T-cell (primary cell): ENCODE results near the gene PARD3. TPM values are rescaled to one million over a fixed set of nuclear protein-coding genes. Genes with fewer than 3 reads are reported as not detected.

ENCODE experiments used
- ATAC-seq, 4 experiments: fragments of 200-7000 bp in 3 of 4; fragments of 150-1000 bp in 1 of 4; cut with Tn5 transposase; replicated peaks in 1 of 4; 1 replicate in 3 of 4; 2 replicates in 1 of 4; pipeline ENCODE4 v1.10.0; 2021; ENCODE audit warnings: moderate library complexity in 3 of 4, mild to moderate bottlenecking in 2 of 4, moderate number of reproducible peaks in 1 of 4
- CTCF ChIA-PET, 2 donors: fragments of 300-600 bp; sonication (Branson Sonifier 250); formaldehyde crosslinking; loops; one replicate each; lab custom pipeline; 2022; ENCODE audit warnings: antibody characterized with exemption in 2 of 2; lab: Charles Lee
- POLR2A ChIA-PET, 2 donors: fragments of 300-600 bp; sonication (Branson Sonifier 250); formaldehyde crosslinking; loops; one replicate each; lab custom pipeline; 2022; ENCODE audit warnings: antibody characterized with exemption in 2 of 2; lab: Charles Lee
- DNase-seq, 35 experiments: peaks; one replicate each; pipeline versions ENCODE4 v3.0.0 to v3.0.0-alpha.2; 2013 to 2023
- H3K27ac ChIP-seq: one replicate; pipeline ENCODE4 v1.5.1; 2013; ENCODE audit warnings: low read length
- H3K27me3 ChIP-seq, 2 experiments: replicated peaks in 1 of 2; 1 replicate in 1 of 2; 2 replicates in 1 of 2; pipeline versions ENCODE4 v1.6.1 to v1.7.0; 2013; ENCODE audit warnings: low read length in 1 of 2, mixed read lengths in 1 of 2; ENCODE audit not compliant: control insufficient read depth in 2 of 2, insufficient read depth in 2 of 2; ENCODE audit errors: extremely low read depth in 1 of 2
- H3K36me3 ChIP-seq, 2 donors: 1 replicate in 1 of 2; 2 replicates in 1 of 2; pipeline versions ENCODE4 v1.6.1 to v1.7.0; 2013; ENCODE audit warnings: low read length in 1 of 2; ENCODE audit not compliant: control insufficient read depth in 2 of 2, insufficient read depth in 1 of 2; ENCODE audit errors: extremely low read depth in 1 of 2
- H3K4me1 ChIP-seq, 2 experiments: 1 replicate in 1 of 2; 2 replicates in 1 of 2; pipeline versions ENCODE4 v1.6.1 to v1.7.0; 2013; ENCODE audit warnings: low read length in 2 of 2, mixed read lengths in 1 of 2; ENCODE audit not compliant: insufficient read depth in 2 of 2, control insufficient read depth in 1 of 2; ENCODE audit errors: extremely low read depth in 1 of 2
- H3K4me3 ChIP-seq, 2 donors: 1 replicate in 1 of 2; 2 replicates in 1 of 2; pipeline versions ENCODE4 v1.5.1 to v1.7.0; 2013; ENCODE audit warnings: mild to moderate bottlenecking in 2 of 2, low read length in 1 of 2, moderate library complexity in 1 of 2; ENCODE audit not compliant: control insufficient read depth in 1 of 2; ENCODE audit errors: extremely low read depth in 1 of 2
- H3K9me3 ChIP-seq: 2 replicates; pipeline ENCODE4 v1.7.0; 2013
- H3K27ac Mint-ChIP-seq, 2 donors: one replicate each; pipeline ENCODE4 v1.8.0; 2020 to 2021; ENCODE audit warnings: mild to moderate bottlenecking in 2 of 2, mixed read lengths in 2 of 2
- H3K27me3 Mint-ChIP-seq, 2 donors: one replicate each; pipeline ENCODE4 v1.8.0; 2021 to 2022; ENCODE audit warnings: mixed read lengths in 2 of 2
- H3K36me3 Mint-ChIP-seq: one replicate; pipeline ENCODE4 v1.8.0; 2021; ENCODE audit warnings: mixed read lengths
- H3K4me1 Mint-ChIP-seq, 3 donors: one replicate each; pipeline ENCODE4 v1.8.0; 2020 to 2022; ENCODE audit warnings: mixed read lengths in 3 of 3, mild to moderate bottlenecking in 1 of 3
- H3K4me3 Mint-ChIP-seq, 3 donors: one replicate each; pipeline ENCODE4 v1.8.0; 2020 to 2022; ENCODE audit warnings: mild to moderate bottlenecking in 3 of 3, mixed read lengths in 3 of 3, moderate library complexity in 3 of 3
- H3K9me3 Mint-ChIP-seq, 3 donors: one replicate each; pipeline ENCODE4 v1.8.0; 2020 to 2022; ENCODE audit warnings: mixed read lengths in 3 of 3
- WGBS: methylation state at CpG from one replicate; pipeline ENCODE4 v1.1.5; 2013; ENCODE audit warnings: missing lambda C conversion rate; ENCODE audit not compliant: insufficient coverage; 5-methylcytosine and 5-hydroxymethylcytosine counted together
- total RNA-seq, 35 experiments: library from RNA in 6 of 35; stranded (reverse) in 6 of 35; fragments of 120-200 nt in 1 of 35; gene quantifications; one replicate each; pipeline versions ENCODE4 v1.2.1 to v1.2.4 and lab custom pipeline; 2013 to 2026

PARD3 gene
- total RNA-seq, 5 donors from 2014 or later (not counting 1 experiment from before 2014, with no cell fraction given) = 0.36 to 0.92 (median 0.65) TPM

GRCh38 chr10:34606890-34607289, 208.2 kb downstream of the PARD3 start:
- H3K36me3 Mint-ChIP-seq = no peaks in the 10 kb centered on the region
- H3K27me3 Mint-ChIP-seq = peaks cover 0 to 3% of the 10 kb centered on the region in 2 donors
- no peak overlapping the region for H3K27ac Mint-ChIP-seq
- ATAC-seq (no peak), DNase-seq (no peak)
- H3K9me3 ChIP-seq = no peaks in the 10 kb centered on the region
- no peaks in the 10 kb centered on the region for H3K27me3 ChIP-seq
- ChIA-PET CTCF (no interaction called here), POLR2A (no interaction called here)
- H3K9me3 Mint-ChIP-seq = no peaks in the 10 kb centered on the region
- no peak overlapping the region for H3K27ac ChIP-seq
- no peak overlapping the region for H3K4me3 Mint-ChIP-seq
- H3K36me3 ChIP-seq = no peaks in the 10 kb centered on the region
- H3K4me1 ChIP-seq = no peaks in the 10 kb centered on the region
- no peaks in the 10 kb centered on the region for H3K4me1 Mint-ChIP-seq
- WGBS = 63% methylated on average over 1 of the region's 4 CpGs
- no peak overlapping the region for H3K4me3 ChIP-seq

- DNase-seq = no peak
- H3K9me3 Mint-ChIP-seq = no peaks in the 10 kb centered on the region
- Histone ChIP-seq H3K9me3 (no peaks in the 10 kb centered on the region), H3K27ac (no peak overlapping the region), H3K36me3 (no peaks in the 10 kb centered on the region), H3K4me3 (no peak overlapping the region), H3K4me1 (no peaks in the 10 kb centered on the region), H3K27me3 (no peaks in the 10 kb centered on the region)
- WGBS = no CpG with 5 or more reads among the region's 4 CpGs
- no peak overlapping the region for H3K4me3 Mint-ChIP-seq
- H3K27me3 Mint-ChIP-seq = peaks cover 0 to 3% of the 10 kb centered on the region in 2 donors
- H3K36me3 Mint-ChIP-seq = no peaks in the 10 kb centered on the region
- H3K27ac Mint-ChIP-seq = no peak overlapping the region
- ChIA-PET POLR2A (no interaction called here), CTCF (no interaction called here)
- ATAC-seq = no peak
- no peaks in the 10 kb centered on the region for H3K4me1 Mint-ChIP-seq
These were observed 212.6 kb downstream of the PARD3 start for GRCh38 chr10:34602478-34602877.

GRCh38 chr10:34601691-34602090, 213.4 kb downstream of the PARD3 start:
- H3K4me1 ChIP-seq = no peaks in the 10 kb centered on the region
- H3K27me3 ChIP-seq = no peaks in the 10 kb centered on the region
- Mint-ChIP-seq H3K27me3 (peaks cover 0 to 3% of the 10 kb centered on the region in 2 donors), H3K9me3 (no peaks in the 10 kb centered on the region), H3K36me3 (no peaks in the 10 kb centered on the region), H3K4me3 (no peak overlapping the region), H3K27ac (no peak overlapping the region), H3K4me1 (no peaks in the 10 kb centered on the region)
- ChIA-PET POLR2A (no interaction called here), CTCF (interaction anchor here in 1 of 2 donors (0.6 kb wide), 1 partner anchor 1113 kb away, joined by 3 read pairs; no protein-coding TSS in a partner anchor)
- no CpG with 5 or more reads among the region's 4 CpGs for WGBS
- no peaks in the 10 kb centered on the region for H3K9me3 ChIP-seq
- no peak overlapping the region for H3K4me3 ChIP-seq
- DNase-seq = no peak
- no peak for ATAC-seq
- H3K36me3 ChIP-seq = no peaks in the 10 kb centered on the region
- no peak overlapping the region for H3K27ac ChIP-seq

GRCh38 chr10:34599026-34599795, 215.9 kb downstream of the PARD3 start:
- ChIA-PET POLR2A (no interaction called here), CTCF (interaction anchor here in 1 of 2 donors (0.6 kb wide), 1 partner anchor 390 kb away, joined by 3 read pairs; no protein-coding TSS in a partner anchor)
- WGBS = 95% methylated on average over 7 of the region's 12 CpGs
- no peak overlapping the region for H3K27ac ChIP-seq
- H3K4me3 ChIP-seq = no peak overlapping the region
- no peaks in the 10 kb centered on the region for H3K27me3 ChIP-seq
- DNase-seq (no peak), ATAC-seq (no peak)
- H3K27ac Mint-ChIP-seq = no peak overlapping the region
- H3K36me3 ChIP-seq = no peaks in the 10 kb centered on the region
- peaks cover 0 to 3% (median 0%) of the 10 kb centered on the region in 3 donors for H3K9me3 Mint-ChIP-seq
- no peak overlapping the region for H3K4me3 Mint-ChIP-seq
- H3K4me1 ChIP-seq = no peaks in the 10 kb centered on the region
- H3K27me3 Mint-ChIP-seq = peaks cover 1 to 3% of the 10 kb centered on the region in 2 donors
- no peaks in the 10 kb centered on the region for H3K36me3 Mint-ChIP-seq
- H3K9me3 ChIP-seq = no peaks in the 10 kb centered on the region
- no peaks in the 10 kb centered on the region for H3K4me1 Mint-ChIP-seq

- H3K27me3 ChIP-seq = no peaks in the 10 kb centered on the region
- Mint-ChIP-seq H3K27me3 (peaks cover 1 to 3% of the 10 kb centered on the region in 2 donors), H3K4me3 (no peak overlapping the region), H3K27ac (no peak overlapping the region), H3K36me3 (no peaks in the 10 kb centered on the region), H3K4me1 (no peaks in the 10 kb centered on the region), H3K9me3 (peaks cover 0 to 3% (median 0%) of the 10 kb centered on the region in 3 donors)
- no peaks in the 10 kb centered on the region for H3K4me1 ChIP-seq
- H3K36me3 ChIP-seq = no peaks in the 10 kb centered on the region
- no peak overlapping the region for H3K4me3 ChIP-seq
- no peaks in the 10 kb centered on the region for H3K9me3 ChIP-seq
- ATAC-seq (no peak), DNase-seq (no peak)
- ChIA-PET POLR2A (no interaction called here), CTCF (interaction anchor here in 1 of 2 donors (0.6 kb wide), 1 partner anchor 27 kb away, joined by 7 read pairs; no protein-coding TSS in a partner anchor)
- H3K27ac ChIP-seq = no peak overlapping the region
- WGBS = no CpG with 5 or more reads among the region's 7 CpGs
These were observed 218.7 kb downstream of the PARD3 start for GRCh38 chr10:34596351-34596750.

- H3K9me3 Mint-ChIP-seq = peaks cover 0 to 3% (median 0%) of the 10 kb centered on the region in 3 donors
- H3K27me3 Mint-ChIP-seq = peaks cover 1 to 3% of the 10 kb centered on the region in 2 donors
- no peaks in the 10 kb centered on the region for H3K36me3 Mint-ChIP-seq
- H3K27ac Mint-ChIP-seq = no peak overlapping the region
- H3K4me3 ChIP-seq = no peak overlapping the region
- ATAC-seq = no peak
- no peaks in the 10 kb centered on the region for H3K4me1 Mint-ChIP-seq
- no peaks in the 10 kb centered on the region for H3K9me3 ChIP-seq
- no peaks in the 10 kb centered on the region for H3K36me3 ChIP-seq
- no peak for DNase-seq
- CTCF ChIA-PET = no interaction called here
- WGBS = no CpG with 5 or more reads among the region's 2 CpGs
- no peaks in the 10 kb centered on the region for H3K27me3 ChIP-seq
- POLR2A ChIA-PET = no interaction called here
- no peak overlapping the region for H3K27ac ChIP-seq
- H3K4me3 Mint-ChIP-seq = no peak overlapping the region
- H3K4me1 ChIP-seq = no peaks in the 10 kb centered on the region
These were observed 221.2 kb downstream of the PARD3 start for GRCh38 chr10:34593930-34594329.
